Activated T-cell treated with anti-CD3 and anti-CD28 coated beads, Interleukin-2, amount 50 U/mL, for 24 hours (primary cell): ENCODE data around the gene TREML1.
A peak's percentile ranks its signal among the peaks of the same experiment; 100 is the strongest.
"Not testable (repeated sequence)": the region's sequence is repeated elsewhere in the genome, so short reads cannot be mapped to it uniquely, and the experiment has no call there.

ENCODE experiments used
- DNase-seq: peaks from one replicate; pipeline ENCODE4 v3.0.0-alpha.2; 2020
- H3K27ac Mint-ChIP-seq: 2 replicates; pipeline ENCODE4 v1.8.0; 2020; ENCODE audit warnings: mild to moderate bottlenecking, mixed read lengths
- H3K27me3 Mint-ChIP-seq: 2 replicates; pipeline ENCODE4 v1.8.0; 2020; ENCODE audit warnings: mixed read lengths
- H3K36me3 Mint-ChIP-seq: 2 replicates; pipeline ENCODE4 v1.8.0; 2020; ENCODE audit warnings: low read depth, mixed read lengths
- H3K4me1 Mint-ChIP-seq: 2 replicates; pipeline ENCODE4 v1.8.0; 2020; ENCODE audit warnings: low read depth, mixed read lengths
- H3K4me3 Mint-ChIP-seq: 2 replicates; pipeline ENCODE4 v1.8.0; 2020; ENCODE audit warnings: mild to moderate bottlenecking, moderate library complexity, mixed read lengths
- H3K9me3 Mint-ChIP-seq: 2 replicates; pipeline ENCODE4 v1.8.0; 2020; ENCODE audit warnings: mixed read lengths

The TREML1 gene

GRCh38 chr6:41153992-41154625, at the start of gene TREML1:
Gene TREML1 (minus strand): TSS chr6:41154347. CDS start chr6:41154288, 59 bp downstream.
- Mint-ChIP-seq H3K9me3 (no peaks in the 10 kb centered on the region), H3K27me3 (no peaks in the 10 kb centered on the region), H3K27ac (no peak within 1 kb of the TSS), H3K36me3 (no peaks in the 10 kb centered on the region), H3K4me1 (no peaks in the 10 kb centered on the region), H3K4me3 (no peak within 1 kb of the TSS)
- no peak for DNase-seq

- Mint-ChIP-seq H3K27me3 (no peaks in the 10 kb centered on the region), H3K9me3 (no peaks in the 10 kb centered on the region), H3K4me1 (peaks cover 47% of the 10 kb centered on the region), H3K4me3 (peak overlapping the region; percentile 63), H3K27ac (peak overlapping the region; percentile 94), H3K36me3 (no peaks in the 10 kb centered on the region)
- DNase-seq = no peak
Measured at GRCh38 chr6:41201764-41202173, 47.6 kb upstream of the TREML1 start.

- H3K36me3 Mint-ChIP-seq = no peaks in the 10 kb centered on the region
- peak within 1 kb of the TSS; percentile 63 for H3K4me3 Mint-ChIP-seq
- H3K27me3 Mint-ChIP-seq = no peaks in the 10 kb centered on the region
- DNase-seq = peak; percentile 59
- H3K27ac Mint-ChIP-seq = peak within 1 kb of the TSS; percentile 94
- H3K9me3 Mint-ChIP-seq = no peaks in the 10 kb centered on the region
- peaks cover 47% of the 10 kb centered on the region for H3K4me1 Mint-ChIP-seq
Measured at GRCh38 chr6:41200901-41201763, 47.0 kb upstream of the TREML1 start, which contains the start of gene TREML2. Gene TREML2 (minus strand): TSS chr6:41201149. CDS start chr6:41201008, 141 bp downstream.

GRCh38 chr6:41200296-41200900, 46.3 kb upstream of the TREML1 start:
- peaks cover 47% of the 10 kb centered on the region for H3K4me1 Mint-ChIP-seq
- H3K36me3 Mint-ChIP-seq = no peaks in the 10 kb centered on the region
- H3K27ac Mint-ChIP-seq = peak overlapping the region; percentile 94
- H3K9me3 Mint-ChIP-seq = no peaks in the 10 kb centered on the region
- H3K27me3 Mint-ChIP-seq = no peaks in the 10 kb centered on the region
- DNase-seq = peak; percentile 63
- H3K4me3 Mint-ChIP-seq = peak overlapping the region; percentile 63

- H3K4me3 Mint-ChIP-seq = peak overlapping the region; percentile 63
- H3K27me3 Mint-ChIP-seq = no peaks in the 10 kb centered on the region
- no peaks in the 10 kb centered on the region for H3K9me3 Mint-ChIP-seq
- peaks cover 50% of the 10 kb centered on the region for H3K4me1 Mint-ChIP-seq
- peak; percentile 55 for DNase-seq
- H3K36me3 Mint-ChIP-seq = no peaks in the 10 kb centered on the region
- peak overlapping the region; percentile 94 for H3K27ac Mint-ChIP-seq
Measured at GRCh38 chr6:41199552-41200246, 45.6 kb upstream of the TREML1 start.

GRCh38 chr6:41197234-41197633, 43.1 kb upstream of the TREML1 start:
- no peaks in the 10 kb centered on the region for H3K9me3 Mint-ChIP-seq
- H3K36me3 Mint-ChIP-seq = no peaks in the 10 kb centered on the region
- no peak overlapping the region for H3K27ac Mint-ChIP-seq
- no peak overlapping the region for H3K4me3 Mint-ChIP-seq
- no peak for DNase-seq
- no peaks in the 10 kb centered on the region for H3K27me3 Mint-ChIP-seq
- peaks cover 46% of the 10 kb centered on the region for H3K4me1 Mint-ChIP-seq

- Mint-ChIP-seq H3K9me3 (peaks cover 6% of the 10 kb centered on the region), H3K4me3 (no peak overlapping the region), H3K4me1 (peaks cover 20% of the 10 kb centered on the region), H3K27ac (no peak overlapping the region), H3K27me3 (no peaks in the 10 kb centered on the region), H3K36me3 (peaks cover 4% of the 10 kb centered on the region)
- DNase-seq = no peak
Measured at GRCh38 chr6:41194386-41194785, 40.2 kb upstream of the TREML1 start.

GRCh38 chr6:41193884-41194283, 39.7 kb upstream of the TREML1 start:
- Mint-ChIP-seq H3K4me3 (no peak overlapping the region), H3K27me3 (no peaks in the 10 kb centered on the region), H3K36me3 (peaks cover 4% of the 10 kb centered on the region), H3K9me3 (peaks cover 8% of the 10 kb centered on the region), H3K27ac (no peak overlapping the region), H3K4me1 (peaks cover 15% of the 10 kb centered on the region)
- no peak for DNase-seq

- no peak overlapping the region for H3K27ac Mint-ChIP-seq
- no peaks in the 10 kb centered on the region for H3K27me3 Mint-ChIP-seq
- peaks cover 14% of the 10 kb centered on the region for H3K4me1 Mint-ChIP-seq
- peaks cover 4% of the 10 kb centered on the region for H3K36me3 Mint-ChIP-seq
- H3K4me3 Mint-ChIP-seq = no peak overlapping the region
- DNase-seq = no peak
- peaks cover 8% of the 10 kb centered on the region for H3K9me3 Mint-ChIP-seq
Measured at GRCh38 chr6:41193171-41193734, 39.1 kb upstream of the TREML1 start.

- Mint-ChIP-seq H3K27ac (no peak overlapping the region), H3K36me3 (peaks cover 4% of the 10 kb centered on the region), H3K4me1 (peaks cover 9% of the 10 kb centered on the region)
Measured at GRCh38 chr6:41191569-41191968, 37.4 kb upstream of the TREML1 start.

GRCh38 chr6:41190791-41191190, 36.6 kb upstream of the TREML1 start:
- Mint-ChIP-seq H3K9me3 (peaks cover 8% of the 10 kb centered on the region), H3K4me1 (peaks cover 9% of the 10 kb centered on the region), H3K27ac (no peak overlapping the region), H3K4me3 (no peak overlapping the region), H3K36me3 (peaks cover 4% of the 10 kb centered on the region), H3K27me3 (no peaks in the 10 kb centered on the region)
- no peak for DNase-seq

More at GRCh38 chr6:41191569-41191968, 37.4 kb upstream of the TREML1 start:
- peak; percentile 68 for DNase-seq
- peaks cover 8% of the 10 kb centered on the region for H3K9me3 Mint-ChIP-seq
- H3K4me3 Mint-ChIP-seq = no peak overlapping the region
- no peaks in the 10 kb centered on the region for H3K27me3 Mint-ChIP-seq

- Mint-ChIP-seq H3K27ac (no peak overlapping the region), H3K9me3 (peaks cover 8% of the 10 kb centered on the region), H3K4me3 (no peak overlapping the region), H3K4me1 (peaks cover 8% of the 10 kb centered on the region), H3K36me3 (peaks cover 4% of the 10 kb centered on the region), H3K27me3 (no peaks in the 10 kb centered on the region)
- DNase-seq = no peak
Measured at GRCh38 chr6:41189967-41190366, 35.8 kb upstream of the TREML1 start.

GRCh38 chr6:41189046-41189445, 34.9 kb upstream of the TREML1 start:
- not testable (repeated sequence) for H3K4me1 Mint-ChIP-seq, H3K27ac Mint-ChIP-seq, H3K36me3 Mint-ChIP-seq, H3K27me3 Mint-ChIP-seq, H3K4me3 Mint-ChIP-seq, H3K9me3 Mint-ChIP-seq, DNase-seq
